BE2C (cell line): Measurements from ENCODE around the gene WWOX.

Experiments
- DNase-seq: peaks from one replicate; pipeline ENCODE4 v3.0.0-alpha.2; 2020
- H3K27me3 ChIP-seq: fragments of 250-450 bp; sonication (Bioruptor Pico); 2 replicates; pipeline ENCODE4 v1.5.1; 2020; ENCODE audit warnings: mild to moderate bottlenecking
- H3K36me3 ChIP-seq: fragments of 250-450 bp; sonication (Bioruptor Pico); 2 replicates; pipeline ENCODE4 v1.5.1; 2020; ENCODE audit warnings: mild to moderate bottlenecking
- H3K4me1 ChIP-seq: fragments of 250-450 bp; sonication (Bioruptor Pico); 2 replicates; pipeline ENCODE4 v1.5.1; 2020
- H3K4me3 ChIP-seq: 2 replicates; pipeline ENCODE4 v1.5.1; 2011; ENCODE audit warnings: low read depth, low read length
- H3K9me3 ChIP-seq: fragments of 250-450 bp; sonication (Bioruptor Pico); 2 replicates; pipeline ENCODE4 v1.5.1; 2020
- TF ChIP-seq, protein P1 (sequence below): IDR thresholded peaks from 2 replicates; pipeline ENCODE4 v1.5.1; 2012; ENCODE audit warnings: mild to moderate bottlenecking, low read depth, low read length

WWOX gene

GRCh38 chr16:78364556-78364880 lies 265.1 kb downstream of the WWOX start:
- Histone ChIP-seq H3K9me3 (no peaks in the 10 kb centered on the region), H3K36me3 (no peaks in the 10 kb centered on the region), H3K27me3 (no peaks in the 10 kb centered on the region), H3K4me1 (no peaks in the 10 kb centered on the region), H3K4me3 (no peak overlapping the region)
- TF ChIP-seq, protein P1, sequence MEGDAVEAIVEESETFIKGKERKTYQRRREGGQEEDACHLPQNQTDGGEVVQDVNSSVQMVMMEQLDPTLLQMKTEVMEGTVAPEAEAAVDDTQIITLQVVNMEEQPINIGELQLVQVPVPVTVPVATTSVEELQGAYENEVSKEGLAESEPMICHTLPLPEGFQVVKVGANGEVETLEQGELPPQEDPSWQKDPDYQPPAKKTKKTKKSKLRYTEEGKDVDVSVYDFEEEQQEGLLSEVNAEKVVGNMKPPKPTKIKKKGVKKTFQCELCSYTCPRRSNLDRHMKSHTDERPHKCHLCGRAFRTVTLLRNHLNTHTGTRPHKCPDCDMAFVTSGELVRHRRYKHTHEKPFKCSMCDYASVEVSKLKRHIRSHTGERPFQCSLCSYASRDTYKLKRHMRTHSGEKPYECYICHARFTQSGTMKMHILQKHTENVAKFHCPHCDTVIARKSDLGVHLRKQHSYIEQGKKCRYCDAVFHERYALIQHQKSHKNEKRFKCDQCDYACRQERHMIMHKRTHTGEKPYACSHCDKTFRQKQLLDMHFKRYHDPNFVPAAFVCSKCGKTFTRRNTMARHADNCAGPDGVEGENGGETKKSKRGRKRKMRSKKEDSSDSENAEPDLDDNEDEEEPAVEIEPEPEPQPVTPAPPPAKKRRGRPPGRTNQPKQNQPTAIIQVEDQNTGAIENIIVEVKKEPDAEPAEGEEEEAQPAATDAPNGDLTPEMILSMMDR: no peak
- no peak for DNase-seq

GRCh38 chr16:78365366-78365765 lies 265.9 kb downstream of the WWOX start:
- Histone ChIP-seq H3K36me3 (no peaks in the 10 kb centered on the region), H3K4me3 (no peak overlapping the region), H3K27me3 (no peaks in the 10 kb centered on the region), H3K4me1 (no peaks in the 10 kb centered on the region), H3K9me3 (no peaks in the 10 kb centered on the region)
- DNase-seq: no peak
- TF ChIP-seq, protein P1: no peak

GRCh38 chr16:78368121-78369102 lies 269.0 kb downstream of the WWOX start:
- H3K4me1 ChIP-seq: no peaks in the 10 kb centered on the region
- TF ChIP-seq, protein P1: no peak
- H3K9me3 ChIP-seq: no peaks in the 10 kb centered on the region
- H3K27me3 ChIP-seq: no peaks in the 10 kb centered on the region
- H3K4me3 ChIP-seq: no peak overlapping the region
- no peak for DNase-seq
- no peaks in the 10 kb centered on the region for H3K36me3 ChIP-seq

DNA sequence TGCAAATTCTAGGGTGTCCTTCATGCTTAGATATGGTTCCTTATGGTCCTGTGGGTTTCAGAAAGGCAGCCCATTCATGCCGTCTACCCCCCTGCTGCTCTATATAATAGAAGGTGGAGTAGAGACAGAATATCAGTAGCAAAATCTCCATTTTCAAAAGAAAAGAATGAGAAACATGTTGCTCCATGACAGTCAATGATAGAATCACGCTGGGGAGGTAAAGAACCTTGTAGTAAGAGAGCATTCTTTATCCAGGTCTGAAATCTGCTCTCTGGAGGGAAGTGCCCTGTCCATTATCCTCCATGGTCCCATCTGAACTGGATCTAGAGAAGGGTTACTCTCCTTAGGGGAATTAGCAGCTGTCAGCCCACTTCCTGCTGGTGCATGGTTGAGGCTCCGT lies 272.8 kb downstream of the WWOX start:
- no peak for DNase-seq
- Histone ChIP-seq H3K9me3 (no peaks in the 10 kb centered on the region), H3K36me3 (no peaks in the 10 kb centered on the region), H3K4me3 (no peak overlapping the region), H3K4me1 (no peaks in the 10 kb centered on the region), H3K27me3 (no peaks in the 10 kb centered on the region)
- TF ChIP-seq, protein P1: no peak

DNA sequence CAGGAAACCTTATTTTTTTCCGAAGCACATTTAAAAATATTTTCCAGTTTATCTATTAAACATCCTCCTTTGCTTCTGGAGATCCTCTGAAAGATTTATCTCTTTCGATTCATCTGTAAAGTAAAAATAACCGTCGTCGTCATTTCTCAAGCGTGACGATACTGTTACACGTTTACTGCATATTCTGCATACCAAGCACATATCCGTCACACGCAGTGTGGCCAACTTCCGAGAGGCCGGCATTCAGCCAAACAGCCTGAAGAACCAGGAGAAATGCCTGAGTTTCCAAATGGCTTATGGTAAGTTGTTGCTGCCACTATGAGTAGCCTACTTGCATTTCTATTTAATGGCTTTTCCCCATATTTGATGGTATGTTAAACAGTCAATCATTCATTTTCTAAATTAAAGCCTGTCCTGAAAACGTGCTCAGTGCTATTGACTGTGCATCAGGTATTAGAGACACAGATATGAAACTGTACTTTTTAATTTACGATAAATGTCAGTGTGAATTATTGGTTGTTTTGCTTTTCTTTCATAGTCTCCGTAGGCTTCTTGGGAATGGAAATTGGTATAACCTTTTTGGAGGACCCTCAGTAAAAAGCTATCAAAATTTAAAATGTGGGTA lies 275.7 kb downstream of the WWOX start:
- no peak for DNase-seq
- H3K27me3 ChIP-seq: no peaks in the 10 kb centered on the region
- H3K9me3 ChIP-seq: no peaks in the 10 kb centered on the region
- no peaks in the 10 kb centered on the region for H3K36me3 ChIP-seq
- no peaks in the 10 kb centered on the region for H3K4me1 ChIP-seq
- TF ChIP-seq, protein P1: no peak
- no peak overlapping the region for H3K4me3 ChIP-seq

DNA sequence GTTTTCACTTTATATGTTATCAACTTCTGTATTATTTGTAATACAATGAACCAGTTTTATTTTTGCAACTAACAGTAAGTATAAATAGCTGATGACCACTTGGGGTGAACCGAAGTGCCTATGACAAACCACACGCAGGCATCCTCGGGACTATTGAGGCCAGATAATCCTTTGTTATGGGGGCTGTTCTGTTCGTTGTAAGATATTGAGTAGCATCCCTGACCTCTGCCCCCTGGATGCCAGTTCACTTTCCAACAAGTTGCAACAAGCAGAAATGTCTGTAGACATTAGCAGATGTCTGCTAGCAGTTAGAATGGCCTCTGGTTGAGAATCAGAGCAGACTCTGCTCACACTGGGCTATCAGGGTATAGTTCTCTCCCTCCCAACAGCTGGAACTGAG lies 277.0 kb downstream of the WWOX start:
- H3K4me1 ChIP-seq: no peaks in the 10 kb centered on the region
- no peak for DNase-seq
- no peak overlapping the region for H3K4me3 ChIP-seq
- no peaks in the 10 kb centered on the region; the same call in none of the 2 replicates for H3K9me3 ChIP-seq
- TF ChIP-seq, protein P1: no peak
- H3K36me3 ChIP-seq: no peaks in the 10 kb centered on the region
- H3K27me3 ChIP-seq: no peaks in the 10 kb centered on the region
